OCI-LY1 (cell line): ENCODE measurements around the gene SSX7.
"Not testable (repeated sequence)": the region's sequence is repeated elsewhere in the genome, so short reads cannot be mapped to it uniquely, and the experiment has no call there.

Experiments
- CTCF ChIP-seq: fragments of 200-600 bp; sonication (generic), shearing (Covaris generic); IDR thresholded peaks from 2 replicates; pipeline ENCODE4 v1.5.1; 2017; ENCODE audit warnings: mild to moderate bottlenecking, antibody characterized with exemption, low read length, moderate library complexity, mixed read lengths
- EZH2 ChIP-seq: fragments of 200-600 bp; sonication (generic), shearing (Covaris generic); IDR thresholded peaks from 2 replicates; pipeline ENCODE4 v1.8.0; 2017; ENCODE audit warnings: borderline replicate concordance, mixed run types, mild to moderate bottlenecking, antibody characterized with exemption, low read length, moderate library complexity, mixed read lengths

- not testable (repeated sequence) for TF ChIP-seq CTCF, EZH2
Measured at GRCh38 chrX:52628483-52628882, 26.2 kb downstream of the SSX7 start.
